Calu3 (cell line): ENCODE measurements around the gene ATP11A. TPM values are rescaled to one million over a fixed set of nuclear protein-coding genes. Genes with fewer than 3 reads are reported as not detected.
A peak's percentile ranks its signal among the peaks of the same experiment; 100 is the strongest.

Experiments used
- BruUV-seq: library from RNA; stranded (reverse); fragments of 400-500 nt; replicated peaks from 2 replicates; lab custom pipeline; 2021; lab: Mats Ljungman, UMichigan
- CTCF ChIA-PET: fragments of 300-600 bp; sonication (Branson Sonifier 250); formaldehyde crosslinking; loops from one replicate; lab custom pipeline; 2022; ENCODE audit warnings: antibody characterized with exemption; lab: Charles Lee
- DNase-seq: peaks from one replicate; pipeline ENCODE4 v3.0.0; 2022
- H3K27ac Mint-ChIP-seq: one replicate; pipeline ENCODE4 v1.8.0; 2022; ENCODE audit warnings: mixed read lengths; ENCODE audit not compliant: unreplicated experiment
- H3K27me3 Mint-ChIP-seq: one replicate; pipeline ENCODE4 v1.8.0; 2022; ENCODE audit warnings: mixed read lengths; ENCODE audit not compliant: unreplicated experiment
- H3K36me3 Mint-ChIP-seq: one replicate; pipeline ENCODE4 v1.8.0; 2022; ENCODE audit warnings: mild to moderate bottlenecking, moderate library complexity, mixed read lengths; ENCODE audit not compliant: insufficient read depth, unreplicated experiment
- H3K4me1 Mint-ChIP-seq: one replicate; pipeline ENCODE4 v1.8.0; 2022; ENCODE audit warnings: mild to moderate bottlenecking, low read depth, mixed read lengths; ENCODE audit not compliant: unreplicated experiment
- H3K4me3 Mint-ChIP-seq: one replicate; pipeline ENCODE4 v1.8.0; 2022; ENCODE audit warnings: mild to moderate bottlenecking, low read depth, moderate library complexity, mixed read lengths; ENCODE audit not compliant: unreplicated experiment
- H3K9me3 Mint-ChIP-seq: one replicate; pipeline ENCODE4 v1.8.0; 2022; ENCODE audit warnings: low read depth, mixed read lengths; ENCODE audit not compliant: unreplicated experiment
- intact Hi-C: fragments of 100-400 bp; cut with micrococcal nuclease; formaldehyde crosslinking; loops from one replicate; pipeline ENCODE4 v1.10.0; 2022; ENCODE audit not compliant: unreplicated experiment
- total RNA-seq: library from RNA; stranded (reverse); gene quantifications from 2 replicates; pipeline ENCODE4 v1.2.3, GENCODE V29; 2022
- TF ChIP-seq, protein P1 (sequence below): fragments of 200-600 bp; IDR thresholded peaks from one replicate; pipeline ENCODE4 v1.8.0; 2022; ENCODE audit warnings: antibody characterized with exemption; ENCODE audit not compliant: unreplicated experiment

The ATP11A gene
- total RNA-seq, 1 experiment from 2014 or later = 115 TPM

DNA sequence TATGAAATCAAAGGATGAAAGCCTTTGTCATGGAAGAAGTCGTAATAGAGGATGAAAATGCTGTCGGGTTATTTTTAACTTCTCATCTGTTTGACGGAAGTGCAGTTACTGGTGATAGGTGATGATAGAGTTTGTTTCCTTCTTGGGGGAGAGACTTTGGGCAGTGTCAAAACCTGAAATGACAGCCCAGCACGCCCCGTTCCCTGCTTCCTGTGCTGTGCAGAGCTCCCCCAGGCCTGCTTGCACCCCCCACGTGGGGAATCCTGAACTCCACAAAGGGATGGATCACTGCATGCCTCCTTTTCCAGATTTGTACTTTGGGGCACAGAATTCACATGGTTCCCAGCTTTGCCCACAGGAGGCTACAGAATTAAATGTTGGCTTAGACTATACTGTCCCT is 102.7 kb downstream of the ATP11A start:
- no peak for DNase-seq
- H3K36me3 Mint-ChIP-seq = no peaks in the 10 kb centered on the region
- no peaks in the 10 kb centered on the region for H3K9me3 Mint-ChIP-seq
- BruUV-seq = no TSS peak
- H3K4me3 Mint-ChIP-seq = no peak overlapping the region
- TF ChIP-seq, protein P1, sequence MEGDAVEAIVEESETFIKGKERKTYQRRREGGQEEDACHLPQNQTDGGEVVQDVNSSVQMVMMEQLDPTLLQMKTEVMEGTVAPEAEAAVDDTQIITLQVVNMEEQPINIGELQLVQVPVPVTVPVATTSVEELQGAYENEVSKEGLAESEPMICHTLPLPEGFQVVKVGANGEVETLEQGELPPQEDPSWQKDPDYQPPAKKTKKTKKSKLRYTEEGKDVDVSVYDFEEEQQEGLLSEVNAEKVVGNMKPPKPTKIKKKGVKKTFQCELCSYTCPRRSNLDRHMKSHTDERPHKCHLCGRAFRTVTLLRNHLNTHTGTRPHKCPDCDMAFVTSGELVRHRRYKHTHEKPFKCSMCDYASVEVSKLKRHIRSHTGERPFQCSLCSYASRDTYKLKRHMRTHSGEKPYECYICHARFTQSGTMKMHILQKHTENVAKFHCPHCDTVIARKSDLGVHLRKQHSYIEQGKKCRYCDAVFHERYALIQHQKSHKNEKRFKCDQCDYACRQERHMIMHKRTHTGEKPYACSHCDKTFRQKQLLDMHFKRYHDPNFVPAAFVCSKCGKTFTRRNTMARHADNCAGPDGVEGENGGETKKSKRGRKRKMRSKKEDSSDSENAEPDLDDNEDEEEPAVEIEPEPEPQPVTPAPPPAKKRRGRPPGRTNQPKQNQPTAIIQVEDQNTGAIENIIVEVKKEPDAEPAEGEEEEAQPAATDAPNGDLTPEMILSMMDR = no peak
- no peaks in the 10 kb centered on the region for H3K4me1 Mint-ChIP-seq
- CTCF ChIA-PET = no interaction called here
- intact Hi-C loops = no loop called here
- no peaks in the 10 kb centered on the region for H3K27me3 Mint-ChIP-seq
- H3K27ac Mint-ChIP-seq = peak overlapping the region; percentile 17

DNA sequence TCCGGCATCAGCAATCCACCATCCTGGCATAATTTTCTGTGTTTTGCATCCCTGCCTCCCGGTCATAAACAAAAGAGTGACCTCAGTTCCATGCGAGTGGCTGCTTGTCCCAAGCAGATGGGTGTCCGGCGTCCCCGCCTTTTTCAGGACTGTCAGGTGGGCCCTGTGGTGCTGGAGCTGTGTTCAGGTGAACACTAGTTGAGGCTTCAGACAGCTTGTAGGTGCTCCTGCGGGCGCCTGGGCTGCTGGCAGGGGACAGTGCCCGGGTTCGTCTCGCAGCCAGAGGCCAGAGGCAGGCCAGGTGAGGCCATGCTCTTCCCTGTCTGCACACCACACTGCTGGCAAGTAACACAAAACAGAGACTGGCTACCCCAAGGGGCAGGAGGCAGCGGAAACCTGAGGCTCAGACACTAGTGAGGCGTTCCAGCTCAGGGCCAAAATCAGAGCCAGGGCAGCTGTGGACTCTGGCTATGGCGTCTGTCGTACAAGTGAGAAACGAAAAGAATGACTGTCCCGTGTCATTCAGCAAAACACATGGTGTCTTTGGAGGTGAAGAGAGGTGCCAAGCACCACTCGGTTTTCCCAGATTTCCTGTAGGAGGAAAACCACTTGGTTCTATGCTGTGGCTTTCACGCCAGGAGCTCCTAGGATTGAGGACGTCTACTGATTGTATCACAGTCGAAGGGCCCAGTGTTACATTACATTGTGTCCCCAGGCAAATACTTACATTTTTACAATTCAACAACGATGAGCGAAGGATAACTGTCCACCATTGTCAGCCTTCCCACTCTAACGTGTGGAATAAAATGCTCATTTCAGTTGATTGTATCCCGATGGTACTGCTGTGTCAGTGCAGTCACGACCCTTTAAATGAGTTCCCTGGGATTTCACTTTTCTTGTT is 104.0 kb downstream of the ATP11A start:
- H3K27ac Mint-ChIP-seq = no peak overlapping the region
- no TSS peak for BruUV-seq
- no peaks in the 10 kb centered on the region for H3K36me3 Mint-ChIP-seq
- H3K27me3 Mint-ChIP-seq = no peaks in the 10 kb centered on the region
- DNase-seq = no peak
- no peaks in the 10 kb centered on the region for H3K4me1 Mint-ChIP-seq
- no peak overlapping the region for H3K4me3 Mint-ChIP-seq
- CTCF ChIA-PET = no interaction called here
- intact Hi-C loops = no loop called here
- no peaks in the 10 kb centered on the region for H3K9me3 Mint-ChIP-seq
- TF ChIP-seq, protein P1 = no peak

DNA sequence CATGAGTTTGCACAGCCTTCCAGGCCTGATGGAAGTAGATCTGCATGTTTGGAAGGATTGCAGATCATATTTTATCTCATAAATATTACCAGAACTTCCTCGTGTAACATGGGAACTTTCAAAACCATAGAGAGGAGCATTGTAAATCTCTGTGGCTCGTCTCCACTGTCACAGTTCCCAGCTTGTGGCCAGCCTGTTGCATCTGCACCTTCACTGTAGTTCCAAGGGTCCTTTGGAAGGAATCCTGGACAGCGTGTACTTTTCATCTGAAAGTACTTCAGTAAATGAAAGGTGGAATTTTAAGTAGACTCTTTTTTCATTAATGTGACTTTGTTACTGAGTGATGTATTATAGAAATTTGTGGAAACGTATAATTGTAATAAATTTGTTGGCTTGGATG is 105.4 kb downstream of the ATP11A start:
- no peaks in the 10 kb centered on the region for H3K9me3 Mint-ChIP-seq
- no peaks in the 10 kb centered on the region for H3K36me3 Mint-ChIP-seq
- BruUV-seq = no TSS peak
- DNase-seq = no peak
- intact Hi-C loops = no loop called here
- H3K27me3 Mint-ChIP-seq = no peaks in the 10 kb centered on the region
- TF ChIP-seq, protein P1 = no peak
- H3K27ac Mint-ChIP-seq = no peak overlapping the region
- H3K4me1 Mint-ChIP-seq = no peaks in the 10 kb centered on the region
- H3K4me3 Mint-ChIP-seq = no peak overlapping the region
- CTCF ChIA-PET = no interaction called here

DNA sequence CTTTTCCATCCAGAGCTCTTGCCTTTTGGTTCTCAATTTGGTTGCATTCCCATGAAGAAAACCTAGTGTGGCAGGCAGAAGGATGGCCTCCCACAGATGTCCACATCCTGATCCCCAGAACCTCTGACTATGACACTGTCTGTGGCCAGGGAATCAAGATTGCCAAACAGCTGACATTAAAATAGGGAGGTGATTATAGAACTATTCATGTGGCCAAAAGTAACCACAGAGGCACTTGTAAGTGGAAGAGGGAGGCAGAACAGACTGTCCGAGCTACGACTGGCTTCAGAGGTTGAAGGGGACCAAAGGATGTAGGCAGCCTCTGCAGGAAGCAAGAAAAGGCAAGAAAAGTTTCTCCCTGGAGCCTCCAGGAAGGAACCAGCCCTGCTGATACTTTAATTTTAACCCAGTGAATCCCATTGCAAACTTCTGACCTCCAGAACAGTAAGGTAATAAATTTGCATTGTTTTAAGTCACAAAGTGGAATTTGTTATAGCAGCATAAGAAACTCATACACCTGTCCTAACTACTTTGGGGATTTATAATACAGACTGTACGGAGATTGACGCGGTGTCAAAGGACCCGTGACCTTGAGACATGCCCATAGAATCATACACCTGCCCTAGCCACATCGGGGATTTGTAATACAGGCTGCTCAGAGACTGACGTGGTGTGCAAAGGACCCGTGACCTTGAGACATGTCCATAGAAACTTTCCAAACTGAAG is 106.5 kb downstream of the ATP11A start:
- no TSS peak for BruUV-seq
- Mint-ChIP-seq H3K36me3 (no peaks in the 10 kb centered on the region), H3K4me3 (no peak overlapping the region), H3K9me3 (no peaks in the 10 kb centered on the region), H3K27ac (no peak overlapping the region), H3K4me1 (no peaks in the 10 kb centered on the region), H3K27me3 (no peaks in the 10 kb centered on the region)
- intact Hi-C loops = no loop called here
- DNase-seq = no peak
- CTCF ChIA-PET = no interaction called here
- TF ChIP-seq, protein P1 = no peak
